Measurements from ENCODE around the gene GPD2. TPM values are rescaled to one million over a fixed set of nuclear protein-coding genes. Genes with fewer than 3 reads are reported as not detected.

The GPD2 gene
- total and polyA plus RNA-seq, 2 of the 13 experiments (the other 11 are each of a cell fraction or from before 2014, with no cell fraction given): not detected

DNA sequence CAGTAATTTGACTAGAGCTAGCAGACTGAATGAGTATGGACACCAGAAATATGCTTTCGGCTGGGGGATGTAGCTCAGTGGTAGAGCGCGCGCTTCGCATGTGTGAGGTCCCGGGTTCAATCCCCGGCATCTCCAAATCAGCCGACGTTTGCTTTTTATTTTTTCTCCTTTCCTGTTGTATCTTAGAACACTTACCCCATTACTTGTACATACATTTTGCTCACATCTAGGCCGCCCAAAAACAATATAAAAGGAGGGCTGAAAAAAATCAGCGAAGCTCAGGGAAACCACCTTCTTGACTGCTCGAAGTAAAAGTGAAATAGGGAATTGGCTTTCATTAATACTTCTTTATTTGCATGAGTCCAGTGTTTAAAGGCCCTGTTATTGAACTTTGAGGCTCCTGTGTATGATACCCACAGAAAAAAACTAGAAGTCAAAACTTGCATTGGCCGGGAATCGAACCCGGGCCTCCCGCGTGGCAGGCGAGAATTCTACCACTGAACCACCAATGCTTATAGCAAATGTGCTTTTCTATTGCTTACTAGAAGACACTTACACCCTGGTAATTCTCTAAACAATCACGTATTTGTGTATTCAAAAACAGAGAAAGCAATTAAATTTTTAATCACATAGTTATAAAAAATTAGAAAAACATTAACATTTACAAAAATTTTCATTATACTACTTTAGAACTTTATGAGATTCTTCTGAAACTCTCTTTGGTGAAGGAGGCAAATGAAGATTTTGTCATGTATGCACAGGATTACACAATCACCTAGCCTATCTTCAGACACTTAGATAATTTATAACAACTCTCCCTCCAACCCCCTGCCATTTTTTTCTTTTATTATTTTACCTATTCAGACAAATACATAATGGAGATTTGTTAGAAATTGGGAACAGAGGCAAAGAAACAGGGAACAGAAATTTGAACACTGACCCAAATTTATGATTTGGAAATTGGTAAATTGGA lies 35.2 kb upstream of the GPD2 start (continued):
- TF ChIP-seq, protein P1, sequence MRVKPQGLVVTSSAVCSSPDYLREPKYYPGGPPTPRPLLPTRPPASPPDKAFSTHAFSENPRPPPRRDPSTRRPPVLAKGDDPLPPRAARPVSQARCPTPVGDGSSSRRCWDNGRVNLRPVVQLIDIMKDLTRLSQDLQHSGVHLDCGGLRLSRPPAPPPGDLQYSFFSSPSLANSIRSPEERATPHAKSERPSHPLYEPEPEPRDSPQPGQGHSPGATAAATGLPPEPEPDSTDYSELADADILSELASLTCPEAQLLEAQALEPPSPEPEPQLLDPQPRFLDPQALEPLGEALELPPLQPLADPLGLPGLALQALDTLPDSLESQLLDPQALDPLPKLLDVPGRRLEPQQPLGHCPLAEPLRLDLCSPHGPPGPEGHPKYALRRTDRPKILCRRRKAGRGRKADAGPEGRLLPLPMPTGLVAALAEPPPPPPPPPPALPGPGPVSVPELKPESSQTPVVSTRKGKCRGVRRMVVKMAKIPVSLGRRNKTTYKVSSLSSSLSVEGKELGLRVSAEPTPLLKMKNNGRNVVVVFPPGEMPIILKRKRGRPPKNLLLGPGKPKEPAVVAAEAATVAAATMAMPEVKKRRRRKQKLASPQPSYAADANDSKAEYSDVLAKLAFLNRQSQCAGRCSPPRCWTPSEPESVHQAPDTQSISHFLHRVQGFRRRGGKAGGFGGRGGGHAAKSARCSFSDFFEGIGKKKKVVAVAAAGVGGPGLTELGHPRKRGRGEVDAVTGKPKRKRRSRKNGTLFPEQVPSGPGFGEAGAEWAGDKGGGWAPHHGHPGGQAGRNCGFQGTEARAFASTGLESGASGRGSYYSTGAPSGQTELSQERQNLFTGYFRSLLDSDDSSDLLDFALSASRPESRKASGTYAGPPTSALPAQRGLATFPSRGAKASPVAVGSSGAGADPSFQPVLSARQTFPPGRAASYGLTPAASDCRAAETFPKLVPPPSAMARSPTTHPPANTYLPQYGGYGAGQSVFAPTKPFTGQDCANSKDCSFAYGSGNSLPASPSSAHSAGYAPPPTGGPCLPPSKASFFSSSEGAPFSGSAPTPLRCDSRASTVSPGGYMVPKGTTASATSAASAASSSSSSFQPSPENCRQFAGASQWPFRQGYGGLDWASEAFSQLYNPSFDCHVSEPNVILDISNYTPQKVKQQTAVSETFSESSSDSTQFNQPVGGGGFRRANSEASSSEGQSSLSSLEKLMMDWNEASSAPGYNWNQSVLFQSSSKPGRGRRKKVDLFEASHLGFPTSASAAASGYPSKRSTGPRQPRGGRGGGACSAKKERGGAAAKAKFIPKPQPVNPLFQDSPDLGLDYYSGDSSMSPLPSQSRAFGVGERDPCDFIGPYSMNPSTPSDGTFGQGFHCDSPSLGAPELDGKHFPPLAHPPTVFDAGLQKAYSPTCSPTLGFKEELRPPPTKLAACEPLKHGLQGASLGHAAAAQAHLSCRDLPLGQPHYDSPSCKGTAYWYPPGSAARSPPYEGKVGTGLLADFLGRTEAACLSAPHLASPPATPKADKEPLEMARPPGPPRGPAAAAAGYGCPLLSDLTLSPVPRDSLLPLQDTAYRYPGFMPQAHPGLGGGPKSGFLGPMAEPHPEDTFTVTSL (CRISPR knock-in tag; IDR thresholded peaks at IDR 0.05; ENCODE audit: borderline replicate concordance): no peak
- TF ChIP-seq ZBTB7B (CRISPR knock-in tag; IDR thresholded peaks at IDR 0.05): 0 out of 2 replicates have a peak, but pooled peaks have one; percentile 46
- no peak for TF ChIP-seq MTF1 (CRISPR knock-in tag; IDR thresholded peaks at IDR 0.05)
- TF ChIP-seq ELF1 (CRISPR knock-in tag; IDR thresholded peaks at IDR 0.05): no peak
- TF ChIP-seq, protein P2, sequence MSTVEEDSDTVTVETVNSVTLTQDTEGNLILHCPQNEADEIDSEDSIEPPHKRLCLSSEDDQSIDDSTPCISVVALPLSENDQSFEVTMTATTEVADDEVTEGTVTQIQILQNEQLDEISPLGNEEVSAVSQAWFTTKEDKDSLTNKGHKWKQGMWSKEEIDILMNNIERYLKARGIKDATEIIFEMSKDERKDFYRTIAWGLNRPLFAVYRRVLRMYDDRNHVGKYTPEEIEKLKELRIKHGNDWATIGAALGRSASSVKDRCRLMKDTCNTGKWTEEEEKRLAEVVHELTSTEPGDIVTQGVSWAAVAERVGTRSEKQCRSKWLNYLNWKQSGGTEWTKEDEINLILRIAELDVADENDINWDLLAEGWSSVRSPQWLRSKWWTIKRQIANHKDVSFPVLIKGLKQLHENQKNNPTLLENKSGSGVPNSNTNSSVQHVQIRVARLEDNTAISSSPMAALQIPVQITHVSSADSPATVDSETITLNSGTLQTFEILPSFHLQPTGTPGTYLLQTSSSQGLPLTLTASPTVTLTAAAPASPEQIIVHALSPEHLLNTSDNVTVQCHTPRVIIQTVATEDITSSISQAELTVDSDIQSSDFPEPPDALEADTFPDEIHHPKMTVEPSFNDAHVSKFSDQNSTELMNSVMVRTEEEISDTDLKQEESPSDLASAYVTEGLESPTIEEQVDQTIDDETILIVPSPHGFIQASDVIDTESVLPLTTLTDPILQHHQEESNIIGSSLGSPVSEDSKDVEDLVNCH (CRISPR knock-in tag; IDR thresholded peaks at IDR 0.05): no peak
- TF ChIP-seq PRPF4 (IDR thresholded peaks at IDR 0.05; ENCODE audit: low read depth, low read length, poor library complexity, severe bottlenecking): peak; percentile 84
- no peak for TF ChIP-seq ZNF180 (CRISPR knock-in tag; IDR thresholded peaks at IDR 0.05; ENCODE audit: borderline replicate concordance, low read depth)
- TF ChIP-seq POLR2AphosphoS2 (IDR thresholded peaks at IDR 0.05; ENCODE audit: low read depth, low read length): no peak
- no peak for TF ChIP-seq SCMH1 (CRISPR knock-in tag; IDR thresholded peaks at IDR 0.05; ENCODE audit: borderline replicate concordance)
- TF ChIP-seq, protein P3, sequence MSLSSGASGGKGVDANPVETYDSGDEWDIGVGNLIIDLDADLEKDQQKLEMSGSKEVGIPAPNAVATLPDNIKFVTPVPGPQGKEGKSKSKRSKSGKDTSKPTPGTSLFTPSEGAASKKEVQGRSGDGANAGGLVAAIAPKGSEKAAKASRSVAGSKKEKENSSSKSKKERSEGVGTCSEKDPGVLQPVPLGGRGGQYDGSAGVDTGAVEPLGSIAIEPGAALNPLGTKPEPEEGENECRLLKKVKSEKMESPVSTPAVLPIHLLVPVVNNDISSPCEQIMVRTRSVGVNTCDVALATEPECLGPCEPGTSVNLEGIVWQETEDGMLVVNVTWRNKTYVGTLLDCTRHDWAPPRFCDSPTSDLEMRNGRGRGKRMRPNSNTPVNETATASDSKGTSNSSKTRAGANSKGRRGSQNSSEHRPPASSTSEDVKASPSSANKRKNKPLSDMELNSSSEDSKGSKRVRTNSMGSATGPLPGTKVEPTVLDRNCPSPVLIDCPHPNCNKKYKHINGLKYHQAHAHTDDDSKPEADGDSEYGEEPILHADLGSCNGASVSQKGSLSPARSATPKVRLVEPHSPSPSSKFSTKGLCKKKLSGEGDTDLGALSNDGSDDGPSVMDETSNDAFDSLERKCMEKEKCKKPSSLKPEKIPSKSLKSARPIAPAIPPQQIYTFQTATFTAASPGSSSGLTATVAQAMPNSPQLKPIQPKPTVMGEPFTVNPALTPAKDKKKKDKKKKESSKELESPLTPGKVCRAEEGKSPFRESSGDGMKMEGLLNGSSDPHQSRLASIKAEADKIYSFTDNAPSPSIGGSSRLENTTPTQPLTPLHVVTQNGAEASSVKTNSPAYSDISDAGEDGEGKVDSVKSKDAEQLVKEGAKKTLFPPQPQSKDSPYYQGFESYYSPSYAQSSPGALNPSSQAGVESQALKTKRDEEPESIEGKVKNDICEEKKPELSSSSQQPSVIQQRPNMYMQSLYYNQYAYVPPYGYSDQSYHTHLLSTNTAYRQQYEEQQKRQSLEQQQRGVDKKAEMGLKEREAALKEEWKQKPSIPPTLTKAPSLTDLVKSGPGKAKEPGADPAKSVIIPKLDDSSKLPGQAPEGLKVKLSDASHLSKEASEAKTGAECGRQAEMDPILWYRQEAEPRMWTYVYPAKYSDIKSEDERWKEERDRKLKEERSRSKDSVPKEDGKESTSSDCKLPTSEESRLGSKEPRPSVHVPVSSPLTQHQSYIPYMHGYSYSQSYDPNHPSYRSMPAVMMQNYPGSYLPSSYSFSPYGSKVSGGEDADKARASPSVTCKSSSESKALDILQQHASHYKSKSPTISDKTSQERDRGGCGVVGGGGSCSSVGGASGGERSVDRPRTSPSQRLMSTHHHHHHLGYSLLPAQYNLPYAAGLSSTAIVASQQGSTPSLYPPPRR (CRISPR knock-in tag; IDR thresholded peaks at IDR 0.05; ENCODE audit: borderline replicate concordance): no peak
- peak; percentile 28; the same call in 1 of the 2 replicates for TF ChIP-seq ESRRA (CRISPR knock-in tag; IDR thresholded peaks at IDR 0.05; ENCODE audit: low read depth)
- no peak for TF ChIP-seq ISX (CRISPR knock-in tag; conservative IDR thresholded peaks at IDR 0.05)
- TF ChIP-seq ZSCAN9 (CRISPR knock-in tag; IDR thresholded peaks at IDR 0.05; ENCODE audit: borderline replicate concordance): peak; percentile 73; the same call in 1 of the 2 replicates
- TF ChIP-seq RXRB (CRISPR knock-in tag; IDR thresholded peaks at IDR 0.05; ENCODE audit: borderline replicate concordance): peak; percentile 20; the same call in 1 of the 2 replicates
- TF ChIP-seq FLYWCH1 (CRISPR knock-in tag; IDR thresholded peaks at IDR 0.05): no peak
